T-cell (primary cell): ENCODE results near the gene LYST. TPM values are rescaled to one million over a fixed set of nuclear protein-coding genes. Genes with fewer than 3 reads are reported as not detected.
"Not testable (repeated sequence)": the region's sequence is repeated elsewhere in the genome, so short reads cannot be mapped to it uniquely, and the experiment has no call there.

Experiments
- ATAC-seq, 4 experiments: fragments of 200-7000 bp in 3 of 4; fragments of 150-1000 bp in 1 of 4; cut with Tn5 transposase; replicated peaks in 1 of 4; 1 replicate in 3 of 4; 2 replicates in 1 of 4; pipeline ENCODE4 v1.10.0; 2021; ENCODE audit warnings: moderate library complexity in 3 of 4, mild to moderate bottlenecking in 2 of 4, moderate number of reproducible peaks in 1 of 4
- CTCF ChIA-PET, 2 donors: fragments of 300-600 bp; sonication (Branson Sonifier 250); formaldehyde crosslinking; loops; one replicate each; lab custom pipeline; 2022; ENCODE audit warnings: antibody characterized with exemption in 2 of 2; lab: Charles Lee
- POLR2A ChIA-PET, 2 donors: fragments of 300-600 bp; sonication (Branson Sonifier 250); formaldehyde crosslinking; loops; one replicate each; lab custom pipeline; 2022; ENCODE audit warnings: antibody characterized with exemption in 2 of 2; lab: Charles Lee
- DNase-seq, 35 experiments: peaks; one replicate each; pipeline versions ENCODE4 v3.0.0 to v3.0.0-alpha.2; 2013 to 2023
- H3K27ac ChIP-seq: one replicate; pipeline ENCODE4 v1.5.1; 2013; ENCODE audit warnings: low read length
- H3K27me3 ChIP-seq, 2 experiments: replicated peaks in 1 of 2; 1 replicate in 1 of 2; 2 replicates in 1 of 2; pipeline versions ENCODE4 v1.6.1 to v1.7.0; 2013; ENCODE audit warnings: low read length in 1 of 2, mixed read lengths in 1 of 2; ENCODE audit not compliant: control insufficient read depth in 2 of 2, insufficient read depth in 2 of 2; ENCODE audit errors: extremely low read depth in 1 of 2
- H3K36me3 ChIP-seq, 2 donors: 1 replicate in 1 of 2; 2 replicates in 1 of 2; pipeline versions ENCODE4 v1.6.1 to v1.7.0; 2013; ENCODE audit warnings: low read length in 1 of 2; ENCODE audit not compliant: control insufficient read depth in 2 of 2, insufficient read depth in 1 of 2; ENCODE audit errors: extremely low read depth in 1 of 2
- H3K4me1 ChIP-seq, 2 experiments: 1 replicate in 1 of 2; 2 replicates in 1 of 2; pipeline versions ENCODE4 v1.6.1 to v1.7.0; 2013; ENCODE audit warnings: low read length in 2 of 2, mixed read lengths in 1 of 2; ENCODE audit not compliant: insufficient read depth in 2 of 2, control insufficient read depth in 1 of 2; ENCODE audit errors: extremely low read depth in 1 of 2
- H3K4me3 ChIP-seq, 2 donors: 1 replicate in 1 of 2; 2 replicates in 1 of 2; pipeline versions ENCODE4 v1.5.1 to v1.7.0; 2013; ENCODE audit warnings: mild to moderate bottlenecking in 2 of 2, low read length in 1 of 2, moderate library complexity in 1 of 2; ENCODE audit not compliant: control insufficient read depth in 1 of 2; ENCODE audit errors: extremely low read depth in 1 of 2
- H3K9me3 ChIP-seq: 2 replicates; pipeline ENCODE4 v1.7.0; 2013
- H3K27ac Mint-ChIP-seq, 2 donors: one replicate each; pipeline ENCODE4 v1.8.0; 2020 to 2021; ENCODE audit warnings: mild to moderate bottlenecking in 2 of 2, mixed read lengths in 2 of 2
- H3K27me3 Mint-ChIP-seq, 2 donors: one replicate each; pipeline ENCODE4 v1.8.0; 2021 to 2022; ENCODE audit warnings: mixed read lengths in 2 of 2
- H3K36me3 Mint-ChIP-seq: one replicate; pipeline ENCODE4 v1.8.0; 2021; ENCODE audit warnings: mixed read lengths
- H3K4me1 Mint-ChIP-seq, 3 donors: one replicate each; pipeline ENCODE4 v1.8.0; 2020 to 2022; ENCODE audit warnings: mixed read lengths in 3 of 3, mild to moderate bottlenecking in 1 of 3
- H3K4me3 Mint-ChIP-seq, 3 donors: one replicate each; pipeline ENCODE4 v1.8.0; 2020 to 2022; ENCODE audit warnings: mild to moderate bottlenecking in 3 of 3, mixed read lengths in 3 of 3, moderate library complexity in 3 of 3
- H3K9me3 Mint-ChIP-seq, 3 donors: one replicate each; pipeline ENCODE4 v1.8.0; 2020 to 2022; ENCODE audit warnings: mixed read lengths in 3 of 3
- WGBS: methylation state at CpG from one replicate; pipeline ENCODE4 v1.1.5; 2013; ENCODE audit warnings: missing lambda C conversion rate; ENCODE audit not compliant: insufficient coverage; 5-methylcytosine and 5-hydroxymethylcytosine counted together
- total RNA-seq, 35 experiments: library from RNA in 6 of 35; stranded (reverse) in 6 of 35; fragments of 120-200 nt in 1 of 35; gene quantifications; one replicate each; pipeline versions ENCODE4 v1.2.1 to v1.2.4 and lab custom pipeline; 2013 to 2026

Gene LYST, protein sequence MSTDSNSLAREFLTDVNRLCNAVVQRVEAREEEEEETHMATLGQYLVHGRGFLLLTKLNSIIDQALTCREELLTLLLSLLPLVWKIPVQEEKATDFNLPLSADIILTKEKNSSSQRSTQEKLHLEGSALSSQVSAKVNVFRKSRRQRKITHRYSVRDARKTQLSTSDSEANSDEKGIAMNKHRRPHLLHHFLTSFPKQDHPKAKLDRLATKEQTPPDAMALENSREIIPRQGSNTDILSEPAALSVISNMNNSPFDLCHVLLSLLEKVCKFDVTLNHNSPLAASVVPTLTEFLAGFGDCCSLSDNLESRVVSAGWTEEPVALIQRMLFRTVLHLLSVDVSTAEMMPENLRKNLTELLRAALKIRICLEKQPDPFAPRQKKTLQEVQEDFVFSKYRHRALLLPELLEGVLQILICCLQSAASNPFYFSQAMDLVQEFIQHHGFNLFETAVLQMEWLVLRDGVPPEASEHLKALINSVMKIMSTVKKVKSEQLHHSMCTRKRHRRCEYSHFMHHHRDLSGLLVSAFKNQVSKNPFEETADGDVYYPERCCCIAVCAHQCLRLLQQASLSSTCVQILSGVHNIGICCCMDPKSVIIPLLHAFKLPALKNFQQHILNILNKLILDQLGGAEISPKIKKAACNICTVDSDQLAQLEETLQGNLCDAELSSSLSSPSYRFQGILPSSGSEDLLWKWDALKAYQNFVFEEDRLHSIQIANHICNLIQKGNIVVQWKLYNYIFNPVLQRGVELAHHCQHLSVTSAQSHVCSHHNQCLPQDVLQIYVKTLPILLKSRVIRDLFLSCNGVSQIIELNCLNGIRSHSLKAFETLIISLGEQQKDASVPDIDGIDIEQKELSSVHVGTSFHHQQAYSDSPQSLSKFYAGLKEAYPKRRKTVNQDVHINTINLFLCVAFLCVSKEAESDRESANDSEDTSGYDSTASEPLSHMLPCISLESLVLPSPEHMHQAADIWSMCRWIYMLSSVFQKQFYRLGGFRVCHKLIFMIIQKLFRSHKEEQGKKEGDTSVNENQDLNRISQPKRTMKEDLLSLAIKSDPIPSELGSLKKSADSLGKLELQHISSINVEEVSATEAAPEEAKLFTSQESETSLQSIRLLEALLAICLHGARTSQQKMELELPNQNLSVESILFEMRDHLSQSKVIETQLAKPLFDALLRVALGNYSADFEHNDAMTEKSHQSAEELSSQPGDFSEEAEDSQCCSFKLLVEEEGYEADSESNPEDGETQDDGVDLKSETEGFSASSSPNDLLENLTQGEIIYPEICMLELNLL (N-terminal part only)
- total RNA-seq (10 to 100 TPM; 19.7 to 37.9 (median 29.1) TPM), total RNA-seq (lab: John Stamatoyannopoulos, UW) (73.1 to 426 (median 124) reads per million in 29 experiments)
- 47.5 TPM for total RNA-seq (2013)

DNA sequence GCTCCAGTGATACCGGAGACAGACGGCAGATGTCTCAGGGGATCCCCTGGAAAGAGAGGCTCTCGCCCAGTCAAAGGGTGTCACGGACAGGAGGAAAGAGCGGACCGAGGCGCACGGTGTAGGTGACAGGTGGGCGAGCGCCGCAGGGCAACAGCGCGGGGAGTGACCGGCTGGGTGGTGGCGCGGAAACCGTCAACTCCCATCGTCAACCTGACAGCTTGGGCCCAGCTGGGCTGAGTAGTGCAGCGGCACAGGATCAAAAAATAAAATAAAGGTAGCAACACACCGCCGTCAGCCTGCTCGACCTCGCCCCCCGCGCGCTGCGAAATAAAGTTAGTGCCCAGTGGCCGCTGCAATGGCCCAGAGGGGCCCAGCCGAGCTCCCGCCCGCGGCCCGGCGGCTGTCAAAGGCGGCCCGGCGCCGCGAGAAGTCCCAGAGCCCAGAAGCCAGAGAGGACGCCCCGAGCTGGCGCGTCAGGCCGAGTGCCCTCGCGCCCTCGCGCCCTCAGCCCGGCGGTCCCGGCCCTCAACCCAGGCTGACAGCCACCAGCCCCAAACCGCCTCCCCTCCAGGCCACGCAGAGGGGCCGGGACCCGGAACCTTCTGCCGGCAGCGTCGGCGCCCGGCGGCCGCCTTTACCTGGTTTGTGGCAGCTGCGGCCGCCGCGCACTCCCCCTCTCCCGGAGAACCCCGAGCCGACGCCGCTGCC is at the start of gene LYST:
LYST (minus strand) TSS at position 702 of the 708 bp plus-strand sequence. CDS start 36,489 bp downstream, outside the sequence.
- Histone ChIP-seq H3K4me1 (peaks cover 6 to 46% of the 10 kb centered on the region in 2 experiments), H3K27ac (peak within 1 kb of the TSS; percentile 98), H3K27me3 (no peaks in the 10 kb centered on the region), H3K9me3 (no peaks in the 10 kb centered on the region), H3K4me3 (peak within 1 kb of the TSS; percentile 94 to 96), H3K36me3 (no peaks in the 10 kb centered on the region)
- Mint-ChIP-seq H3K27ac (peak within 1 kb of the TSS; percentile 92 to 97), H3K4me1 (peaks cover 49 to 64% (median 61%) of the 10 kb centered on the region in 3 donors), H3K4me3 (peak within 1 kb of the TSS; percentile 84 to 99 (median 96)), H3K27me3 (no peaks in the 10 kb centered on the region), H3K9me3 (no peaks in the 10 kb centered on the region), H3K36me3 (peaks cover 2% of the 10 kb centered on the region)
- POLR2A ChIA-PET = interaction anchor here (0.6 to 2.2 kb wide), 12 partner anchors 10 to 1257 kb away, joined by 3 to 13 read pairs (median 4); no protein-coding TSS in a partner anchor
- under 1% methylated on average over 66 of the region's 71 CpGs for WGBS
- CTCF ChIA-PET = interaction anchor here (0.7 to 2.6 kb wide), 11 partner anchors 8 to 133 kb away, joined by 3 to 44 read pairs (median 5); no protein-coding TSS in a partner anchor
- DNase-seq = peak in 33 of 35 experiments; percentile 31 to 77 (median 48)
- ATAC-seq = peak; percentile 17 to 57 (median 46)

GRCh38 chr1:235915489-235915888 is 48.8 kb upstream of the LYST start:
- H3K27ac Mint-ChIP-seq, POLR2A ChIA-PET: not testable (repeated sequence)

GRCh38 chr1:235913311-235913710 is 46.6 kb upstream of the LYST start:
- no peaks in the 10 kb centered on the region for H3K27me3 Mint-ChIP-seq
- WGBS = 100% methylated on average over 1 of the region's 1 CpG
- Histone ChIP-seq H3K9me3 (no peaks in the 10 kb centered on the region), H3K4me1 (peaks cover 0 to 8% of the 10 kb centered on the region in 2 experiments), H3K4me3 (no peak overlapping the region), H3K36me3 (no peaks in the 10 kb centered on the region), H3K27ac (no peak overlapping the region), H3K27me3 (no peaks in the 10 kb centered on the region)
- no peaks in the 10 kb centered on the region for H3K9me3 Mint-ChIP-seq
- DNase-seq = no peak
- H3K36me3 Mint-ChIP-seq = no peaks in the 10 kb centered on the region
- CTCF ChIA-PET = no interaction called here
- H3K27ac Mint-ChIP-seq = no peak overlapping the region
- peaks cover 9 to 19% (median 17%) of the 10 kb centered on the region in 3 donors for H3K4me1 Mint-ChIP-seq
- H3K4me3 Mint-ChIP-seq = no peak overlapping the region
- ATAC-seq = no peak
- POLR2A ChIA-PET = no interaction called here

More at GRCh38 chr1:235915489-235915888, 48.8 kb upstream of the LYST start:
- H3K4me3 ChIP-seq, H3K9me3 ChIP-seq, ATAC-seq, H3K27me3 ChIP-seq, H3K9me3 Mint-ChIP-seq, H3K27ac ChIP-seq, H3K4me1 ChIP-seq, H3K4me3 Mint-ChIP-seq, DNase-seq, CTCF ChIA-PET, H3K27me3 Mint-ChIP-seq, H3K36me3 Mint-ChIP-seq, H3K36me3 ChIP-seq: not testable (repeated sequence)
- peaks cover 9 to 24% (median 18%) of the 10 kb centered on the region in 3 donors for H3K4me1 Mint-ChIP-seq
- whole genome bisulfite sequencing = no CpG with 5 or more reads among the region's 4 CpGs

GRCh38 chr1:235911876-235912275 is 45.2 kb upstream of the LYST start:
- H3K27ac Mint-ChIP-seq = no peak overlapping the region
- H3K4me1 Mint-ChIP-seq = peaks cover 6 to 11% (median 8%) of the 10 kb centered on the region in 3 donors
- no peaks in the 10 kb centered on the region for H3K36me3 Mint-ChIP-seq
- Histone ChIP-seq H3K27me3 (no peaks in the 10 kb centered on the region), H3K4me1 (no peaks in the 10 kb centered on the region), H3K4me3 (no peak overlapping the region), H3K36me3 (no peaks in the 10 kb centered on the region), H3K27ac (no peak overlapping the region), H3K9me3 (no peaks in the 10 kb centered on the region)
- ChIA-PET CTCF (no interaction called here), POLR2A (no interaction called here)
- H3K4me3 Mint-ChIP-seq = no peak overlapping the region
- WGBS = 96% methylated on average over 4 of the region's 6 CpGs
- H3K9me3 Mint-ChIP-seq = no peaks in the 10 kb centered on the region
- DNase-seq = no peak
- H3K27me3 Mint-ChIP-seq = no peaks in the 10 kb centered on the region
- no peak for ATAC-seq

- POLR2A ChIA-PET = no interaction called here
- H3K36me3 Mint-ChIP-seq = no peaks in the 10 kb centered on the region
Observed at GRCh38 chr1:235911300-235911662, 44.6 kb upstream of the LYST start.

More at GRCh38 chr1:235911300-235911662, 44.6 kb upstream of the LYST start:
- CTCF ChIA-PET = no interaction called here
- DNase-seq (no peak), ATAC-seq (no peak)
- H3K4me1 ChIP-seq = no peaks in the 10 kb centered on the region
- H3K27me3 ChIP-seq = no peaks in the 10 kb centered on the region
- no peak overlapping the region for H3K4me3 ChIP-seq
- H3K36me3 ChIP-seq = no peaks in the 10 kb centered on the region
- no peaks in the 10 kb centered on the region for H3K9me3 Mint-ChIP-seq
- H3K4me1 Mint-ChIP-seq = peaks cover 6 to 10% (median 7%) of the 10 kb centered on the region in 3 donors
- H3K9me3 ChIP-seq = no peaks in the 10 kb centered on the region
- no peak overlapping the region for H3K4me3 Mint-ChIP-seq
- H3K27ac Mint-ChIP-seq = no peak overlapping the region
- no peak overlapping the region for H3K27ac ChIP-seq
- 93% methylated on average over 3 of the region's 5 CpGs for WGBS
- H3K27me3 Mint-ChIP-seq = no peaks in the 10 kb centered on the region
